CD4-positive, alpha-beta T cell treated with Interferon gamma for 1 hour (primary cell): ENCODE results near the gene MIER1.

Experiments
- DNase-seq: peaks from one replicate; pipeline ENCODE4 v3.0.0-alpha.2; 2020

Gene MIER1

GRCh38 chr1:67001682-67002425 lies 77.1 kb downstream of the MIER1 start:
- DNase-seq: no peak

- no peak for DNase-seq
Measured at GRCh38 chr1:67004176-67004575, 79.4 kb downstream of the MIER1 start.

DNA sequence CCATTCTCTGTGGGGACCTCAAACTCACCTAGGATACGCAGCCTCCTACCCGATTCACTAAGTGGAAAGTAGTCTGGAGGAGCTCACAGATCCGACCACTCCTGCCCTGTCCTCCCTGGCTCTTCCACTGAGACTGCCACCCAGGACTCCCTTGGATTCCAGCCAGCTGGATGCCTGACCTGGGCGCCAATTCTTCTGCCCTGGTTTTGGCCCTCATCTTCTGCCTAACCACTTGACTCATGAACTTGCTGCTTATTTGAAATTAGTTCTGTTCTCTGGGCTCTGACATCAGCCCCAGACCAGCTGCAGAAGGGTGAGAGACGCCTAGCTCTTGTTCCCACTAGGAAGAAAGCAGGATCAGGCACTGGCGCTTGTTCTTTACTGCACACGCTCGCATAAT lies 80.3 kb downstream of the MIER1 start:
- no peak for DNase-seq

DNA sequence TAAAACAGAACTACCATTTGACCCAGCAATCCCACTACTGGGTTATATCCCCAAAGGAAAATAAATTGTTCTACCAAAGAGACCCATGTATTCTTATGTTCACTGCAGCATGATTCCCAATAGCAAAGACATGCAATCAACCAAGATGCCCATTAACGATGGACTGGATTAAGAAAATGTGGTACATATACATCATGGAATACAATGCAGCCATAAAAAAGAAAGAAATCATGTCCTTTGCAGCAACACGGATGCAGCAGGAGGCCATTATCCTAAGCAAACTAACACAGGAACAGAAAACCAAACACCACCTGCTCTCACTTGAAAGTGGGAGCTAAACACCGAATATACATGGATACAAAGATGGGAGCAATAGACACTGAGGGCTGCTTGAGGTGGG lies 85.0 kb downstream of the MIER1 start:
- no peak for DNase-seq

DNA sequence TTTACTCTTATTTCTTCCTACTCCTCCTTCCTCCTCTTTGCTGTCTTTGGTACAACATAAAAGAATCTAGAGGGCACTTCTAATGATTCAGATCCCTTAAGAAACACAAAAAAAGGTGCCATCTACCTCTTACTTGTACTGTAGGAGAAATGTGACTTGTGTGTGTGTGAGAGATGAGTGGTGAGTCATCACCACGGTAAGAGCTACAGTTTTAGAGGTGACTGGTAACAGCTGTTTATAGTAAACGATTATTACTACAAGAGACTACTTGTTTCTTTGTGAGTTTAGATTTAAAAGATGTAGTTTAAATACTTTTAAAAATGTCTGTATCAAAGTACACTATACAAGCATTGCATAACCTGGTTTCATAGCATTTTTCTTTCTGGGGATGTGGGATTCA lies 88.8 kb downstream of the MIER1 start:
- no peak for DNase-seq

DNA sequence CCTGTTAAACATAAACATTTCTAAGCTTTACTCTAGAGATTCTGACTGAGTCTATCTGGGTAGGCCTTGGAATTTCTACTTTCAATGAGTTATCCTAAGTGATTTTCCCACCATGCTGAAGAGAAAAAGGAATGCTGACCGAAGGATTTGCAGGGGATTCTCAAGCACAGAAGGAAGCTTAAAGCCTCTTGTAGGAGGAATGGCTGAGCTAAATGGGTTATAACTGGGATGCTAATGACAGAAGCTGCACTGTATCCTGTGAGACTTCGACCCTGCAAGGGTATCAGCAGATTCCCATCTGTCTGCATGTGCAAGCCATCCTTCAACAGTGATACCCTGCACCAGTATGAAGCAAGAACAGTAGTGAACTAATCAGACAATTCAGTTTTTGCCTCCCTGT lies 93.8 kb downstream of the MIER1 start:
- no peak for DNase-seq

DNA sequence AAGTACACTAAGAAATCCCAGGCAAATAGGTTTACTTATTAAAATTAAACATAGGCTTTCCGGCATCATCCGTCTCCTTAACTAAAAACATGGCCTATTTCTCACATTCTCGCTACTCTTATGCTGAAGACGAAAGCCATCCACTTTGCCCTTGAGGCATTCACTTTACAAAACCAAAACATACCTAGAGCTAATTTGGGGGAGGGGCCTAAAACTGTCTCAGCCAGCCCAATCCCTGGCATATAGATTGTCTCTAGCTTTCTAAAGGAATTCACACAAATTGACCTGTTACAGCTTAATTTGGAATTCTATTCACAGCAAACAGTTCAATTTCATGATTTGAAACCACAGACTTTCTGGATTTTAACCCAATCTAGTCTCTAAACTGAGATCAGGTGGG lies 94.3 kb downstream of the MIER1 start:
- no peak for DNase-seq

DNA sequence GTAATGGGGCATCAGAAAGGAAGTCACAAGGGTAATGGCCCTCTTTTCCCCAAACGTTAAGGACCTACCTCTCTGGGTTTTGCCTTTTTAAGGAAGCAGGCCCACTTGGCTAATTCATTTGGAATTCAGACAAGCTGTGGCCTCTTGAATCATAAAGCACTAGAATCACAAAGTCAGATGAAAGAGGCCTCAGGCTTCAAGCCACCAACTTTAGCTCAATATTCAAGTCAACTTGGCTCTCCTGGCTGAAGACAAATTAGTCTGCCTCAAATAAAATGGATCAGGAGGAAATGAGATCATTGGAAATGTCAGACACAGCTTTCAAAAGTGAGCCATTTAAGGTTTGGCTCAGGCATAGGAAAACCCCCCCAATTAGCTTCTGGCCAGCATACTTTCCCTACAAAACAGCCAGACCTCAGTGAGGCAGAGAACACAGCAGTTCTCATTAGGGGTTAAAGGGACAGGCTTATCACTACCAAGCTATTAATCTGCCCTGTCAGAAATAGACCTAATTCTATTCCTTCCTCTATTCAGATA lies 94.9 kb downstream of the MIER1 start:
- DNase-seq: no peak

DNA sequence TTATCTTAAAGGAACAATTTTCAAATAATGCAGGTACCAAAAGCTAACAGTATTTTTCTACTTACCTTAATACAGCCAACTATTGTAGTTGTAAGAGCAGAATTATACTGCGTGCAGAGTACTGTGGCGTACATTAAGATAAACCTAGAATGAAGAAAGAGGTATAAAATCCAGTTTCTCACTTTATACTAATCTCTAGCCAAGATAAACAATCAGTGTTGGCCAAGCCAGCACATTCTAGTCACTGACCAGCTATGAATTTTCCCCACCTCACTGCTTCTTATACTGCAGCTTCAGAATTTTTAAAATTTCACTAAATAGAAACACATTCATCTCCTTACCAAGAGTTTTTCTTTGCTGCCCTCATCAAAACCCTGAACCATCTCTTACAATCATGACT lies 95.5 kb downstream of the MIER1 start:
- no peak for DNase-seq

- no peak for DNase-seq
Measured at GRCh38 chr1:67020765-67021164, 96.0 kb downstream of the MIER1 start.

DNA sequence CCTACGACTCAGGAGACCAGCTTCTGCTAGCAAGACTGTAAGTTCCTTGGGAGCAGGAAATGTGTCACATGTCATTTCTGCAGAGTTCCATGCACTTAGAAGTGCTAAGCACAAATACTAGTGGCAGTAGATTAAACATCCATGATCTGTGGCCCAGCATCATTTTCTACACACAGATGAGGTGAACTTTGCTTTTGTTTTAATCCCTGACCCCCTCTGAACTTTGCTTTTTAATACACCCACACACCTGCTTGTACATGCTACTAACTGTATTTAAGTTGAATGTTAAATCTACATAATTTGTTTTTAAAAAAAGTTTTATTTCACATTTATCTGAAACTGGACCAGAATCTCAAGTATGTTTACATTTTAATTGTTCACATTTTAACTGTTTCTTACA lies 104.7 kb downstream of the MIER1 start:
- no peak for DNase-seq

DNA sequence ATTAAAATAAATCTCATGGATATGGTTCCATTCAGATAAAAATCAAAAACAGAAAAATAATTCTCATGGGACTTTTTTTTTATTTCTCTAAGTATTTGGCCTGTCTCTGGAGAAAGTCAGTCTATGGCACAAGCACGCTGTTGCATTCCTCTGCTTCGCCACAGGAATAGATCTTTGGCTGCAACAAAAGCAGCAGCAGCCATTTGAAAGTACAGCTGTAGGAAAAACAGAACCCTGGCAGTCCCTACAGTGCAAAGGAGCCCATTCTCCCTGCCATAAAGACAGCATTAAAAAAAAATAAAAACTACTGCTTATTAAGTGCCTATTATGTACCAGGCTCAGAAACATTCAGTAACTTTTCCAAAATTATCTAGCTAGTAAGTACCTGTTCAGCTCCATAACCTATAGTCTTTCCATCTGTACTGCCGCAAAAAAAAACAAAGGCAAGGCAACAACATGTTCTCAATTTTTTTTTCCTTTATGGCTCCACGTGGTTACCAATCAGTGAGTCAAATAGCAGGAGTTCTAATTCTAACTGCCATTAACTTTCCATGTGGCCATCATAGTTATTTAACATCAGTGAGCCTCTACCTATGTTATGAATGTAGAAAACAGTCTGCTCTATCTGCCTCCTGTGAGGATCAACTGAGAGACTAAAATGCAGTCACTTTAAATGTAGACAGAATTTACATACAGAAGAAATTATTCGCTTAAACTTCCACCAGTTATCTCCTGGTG lies 106.5 kb downstream of the MIER1 start:
- no peak for DNase-seq

- no peak for DNase-seq
Measured at GRCh38 chr1:67031859-67032247, 107.1 kb downstream of the MIER1 start.
